ENCODE data around the gene INPP5E.

DNA sequence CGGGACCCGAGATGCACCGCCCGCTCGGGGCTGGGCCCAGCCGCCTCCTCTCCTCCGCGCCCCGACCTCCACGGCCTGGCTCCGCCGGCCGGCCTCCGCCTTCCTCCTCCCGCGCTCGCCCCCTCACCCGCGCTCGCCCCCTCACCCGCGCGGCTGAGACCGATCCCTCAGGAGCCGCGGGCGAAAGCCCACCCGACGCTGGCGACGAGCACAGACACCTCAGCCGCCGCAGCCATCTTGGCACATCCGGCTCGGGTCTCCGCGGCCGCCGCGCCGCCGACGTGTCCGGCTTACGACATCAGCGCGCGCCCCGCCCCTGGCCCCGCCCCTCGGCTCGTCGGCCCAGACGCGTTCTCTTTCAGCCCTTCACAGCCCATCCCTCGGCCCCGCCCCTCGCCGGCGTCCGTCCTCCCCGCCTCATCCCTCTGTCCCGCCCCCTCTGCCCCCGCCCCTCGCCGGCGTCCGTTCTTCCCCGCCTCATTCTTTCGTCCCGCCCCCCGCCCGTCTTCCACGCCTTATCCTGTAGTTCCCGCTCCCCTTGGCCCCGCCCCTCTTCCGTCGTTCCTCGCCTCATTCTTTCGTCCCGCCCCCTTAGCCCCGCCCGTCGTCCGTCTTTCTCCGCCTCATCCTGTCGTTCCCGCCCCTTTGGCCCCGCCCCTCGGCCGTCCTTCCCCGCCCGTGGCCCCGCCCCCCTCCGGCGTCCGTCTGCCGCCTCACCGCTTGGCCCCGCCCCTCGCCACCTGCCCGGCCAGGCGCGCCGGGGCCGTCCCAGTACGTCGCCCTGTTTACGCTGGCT, 43.3 kb upstream of the INPP5E start, which contains the start of gene SEC16A:
- TF ChIP-seq TAF1 (IDR thresholded peaks at IDR 0.05; ENCODE audit: borderline replicate concordance, insufficient read depth, low read length) = peak; percentile 77
- TF ChIP-seq SIN3A (IDR thresholded peaks at IDR 0.05; ENCODE audit: borderline replicate concordance, insufficient read depth, low read length) = peak; percentile 31; the same call in 1 of the 2 replicates
- peak; percentile 48 for TF ChIP-seq POLR2AphosphoS5 (IDR thresholded peaks at IDR 0.05; ENCODE audit: low read depth, low read length)
- TF ChIP-seq, protein P1, sequence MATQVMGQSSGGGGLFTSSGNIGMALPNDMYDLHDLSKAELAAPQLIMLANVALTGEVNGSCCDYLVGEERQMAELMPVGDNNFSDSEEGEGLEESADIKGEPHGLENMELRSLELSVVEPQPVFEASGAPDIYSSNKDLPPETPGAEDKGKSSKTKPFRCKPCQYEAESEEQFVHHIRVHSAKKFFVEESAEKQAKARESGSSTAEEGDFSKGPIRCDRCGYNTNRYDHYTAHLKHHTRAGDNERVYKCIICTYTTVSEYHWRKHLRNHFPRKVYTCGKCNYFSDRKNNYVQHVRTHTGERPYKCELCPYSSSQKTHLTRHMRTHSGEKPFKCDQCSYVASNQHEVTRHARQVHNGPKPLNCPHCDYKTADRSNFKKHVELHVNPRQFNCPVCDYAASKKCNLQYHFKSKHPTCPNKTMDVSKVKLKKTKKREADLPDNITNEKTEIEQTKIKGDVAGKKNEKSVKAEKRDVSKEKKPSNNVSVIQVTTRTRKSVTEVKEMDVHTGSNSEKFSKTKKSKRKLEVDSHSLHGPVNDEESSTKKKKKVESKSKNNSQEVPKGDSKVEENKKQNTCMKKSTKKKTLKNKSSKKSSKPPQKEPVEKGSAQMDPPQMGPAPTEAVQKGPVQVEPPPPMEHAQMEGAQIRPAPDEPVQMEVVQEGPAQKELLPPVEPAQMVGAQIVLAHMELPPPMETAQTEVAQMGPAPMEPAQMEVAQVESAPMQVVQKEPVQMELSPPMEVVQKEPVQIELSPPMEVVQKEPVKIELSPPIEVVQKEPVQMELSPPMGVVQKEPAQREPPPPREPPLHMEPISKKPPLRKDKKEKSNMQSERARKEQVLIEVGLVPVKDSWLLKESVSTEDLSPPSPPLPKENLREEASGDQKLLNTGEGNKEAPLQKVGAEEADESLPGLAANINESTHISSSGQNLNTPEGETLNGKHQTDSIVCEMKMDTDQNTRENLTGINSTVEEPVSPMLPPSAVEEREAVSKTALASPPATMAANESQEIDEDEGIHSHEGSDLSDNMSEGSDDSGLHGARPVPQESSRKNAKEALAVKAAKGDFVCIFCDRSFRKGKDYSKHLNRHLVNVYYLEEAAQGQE (IDR thresholded peaks at IDR 0.05; ENCODE audit: insufficient read depth in 1 of 2, low read depth in 2 of 2, low read length in 2 of 2) = no peak
